ENCODE results near the gene ZDHHC14. TPM values are rescaled to one million over a fixed set of nuclear protein-coding genes. Genes with fewer than 3 reads are reported as not detected.

ZDHHC14 gene
- total RNA-seq, 1 experiment from 2014 or later: 1.7 TPM

- no peak overlapping the region for H3K14ac ChIP-seq (ENCODE audit: insufficient read depth, low read length)
- H3K4me1 ChIP-seq (ENCODE audit: insufficient read depth, low read length): peaks cover 5% of the 10 kb centered on the region; the same call in 1 of the 2 replicates
- Mint-ChIP-seq H3K27ac (no peak overlapping the region), H3K4me1 (peaks cover 32 to 35% of the 10 kb centered on the region in 2 experiments), H3K36me3 (ENCODE audit: insufficient read depth in 1 of 3, low read depth in 3 of 3) (no peaks in the 10 kb centered on the region), H3K27me3 (ENCODE audit: low read depth) (peaks cover 22% of the 10 kb centered on the region), H3K9me3 (no peaks in the 10 kb centered on the region), H3K4me3 (no peak overlapping the region)
- H2AK5ac ChIP-seq (ENCODE audit: insufficient read length, low read length): no peak overlapping the region
- no peaks in the 10 kb centered on the region for H3K79me1 ChIP-seq (ENCODE audit: insufficient read depth, low read depth, low read length, poor library complexity, severe bottlenecking)
- H3K4ac ChIP-seq (ENCODE audit: low read depth, low read length): no peak overlapping the region
- H4K5ac ChIP-seq (ENCODE audit: insufficient read length, low read depth, low read length): no peak overlapping the region
- no peaks in the 10 kb centered on the region for H3K79me2 ChIP-seq (ENCODE audit: insufficient read depth, low read length)
- no peak overlapping the region for H3K27ac ChIP-seq (ENCODE audit: insufficient read length, low read depth, low read length)
- H3T11ph ChIP-seq (ENCODE audit: low read length): no peak overlapping the region
- no peak overlapping the region for H3K18ac ChIP-seq (ENCODE audit: insufficient read length, low read depth, low read length)
- no peak overlapping the region for H3K4me2 ChIP-seq (ENCODE audit: insufficient read depth, insufficient read length, low read length)
- H4K91ac ChIP-seq (ENCODE audit: insufficient read length, low read depth, low read length): no peak overlapping the region
- no peak for DNase-seq
- no peak overlapping the region for H3K23ac ChIP-seq (ENCODE audit: insufficient read length, low read depth, low read length)
- H4K20me1 ChIP-seq (ENCODE audit: control insufficient read depth, insufficient read depth, insufficient read length): no peaks in the 10 kb centered on the region
- no peaks in the 10 kb centered on the region for H3K27me3 ChIP-seq (ENCODE audit: insufficient read depth, low read length)
- no peak overlapping the region for H2BK5ac ChIP-seq (ENCODE audit: insufficient read length, low read length)
- H2BK120ac ChIP-seq (ENCODE audit: low read depth, low read length, poor library complexity, severe bottlenecking): no peak overlapping the region
- TF ChIP-seq CTCF (conservative IDR thresholded peaks at IDR 0.05): no peak
- no peak overlapping the region for H2AFZ ChIP-seq (ENCODE audit: low read length)
- H3K23me2 ChIP-seq (ENCODE audit: insufficient read length, low read depth, low read length, poor library complexity, severe bottlenecking): no peaks in the 10 kb centered on the region
- no CpG with 5 or more reads among the region's 2 CpGs for WGBS (ENCODE audit: extremely low coverage, insufficient read length, low lambda C conversion rate)
- no peak overlapping the region for H2BK12ac ChIP-seq (ENCODE audit: insufficient read length, low read depth, low read length)
- H3K56ac ChIP-seq (ENCODE audit: insufficient read length, low read depth, low read length): no peak overlapping the region
- H2BK15ac ChIP-seq (ENCODE audit: low read depth, low read length): no peak overlapping the region
- no peak overlapping the region for H3K9ac ChIP-seq (ENCODE audit: extremely low read depth, insufficient read length, low read length)
- no peaks in the 10 kb centered on the region for H3K9me3 ChIP-seq (ENCODE audit: control insufficient read depth, low read depth, low read length)
- H2BK20ac ChIP-seq (ENCODE audit: low read depth, low read length, poor library complexity, severe bottlenecking): no peak overlapping the region
- no peak overlapping the region for H4K8ac ChIP-seq (replicated peaks; ENCODE audit: insufficient read length, low read depth, low read length)
Measured at GRCh38 chr6:157537556-157537955, 156.6 kb downstream of the ZDHHC14 start.

All from H9 (cell line).